SU-DHL-6 (cell line): ENCODE data around the gene CLIC2.

ENCODE experiments used
- CTCF ChIP-seq: fragments of 200-600 bp; sonication (generic); IDR thresholded peaks from one replicate; pipeline ENCODE4 v1.5.1; 2017; ENCODE audit warnings: antibody characterized with exemption, mild to moderate bottlenecking, low read length, moderate library complexity; ENCODE audit not compliant: insufficient read depth, poor library complexity, severe bottlenecking
- EZH2phosphoT487 ChIP-seq: fragments of 200-600 bp; sonication (generic), shearing (Covaris generic); conservative IDR thresholded peaks from 2 replicates; pipeline ENCODE4 v1.6.1; 2018; ENCODE audit warnings: mild to moderate bottlenecking, antibody characterized with exemption, low read length, moderate library complexity, mixed read lengths

DNA sequence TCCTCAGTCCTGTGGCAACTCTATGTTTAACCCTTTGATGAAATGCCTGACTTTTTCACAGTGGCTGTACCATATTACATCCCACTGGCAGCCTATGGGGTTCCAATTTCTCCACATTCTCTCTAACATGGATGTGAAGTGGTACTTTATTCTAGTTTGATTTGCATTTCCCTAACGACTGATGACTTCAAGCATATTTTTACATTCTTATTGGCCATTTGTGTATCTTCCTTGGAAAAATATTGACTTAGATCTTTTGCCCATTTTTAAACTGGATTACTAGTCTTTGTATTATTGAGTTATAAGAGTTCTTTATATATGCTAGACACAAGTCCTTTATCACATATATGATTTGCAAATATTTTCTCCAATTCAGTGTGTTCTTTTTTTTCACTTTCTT is 68.0 kb downstream of the CLIC2 start:
- TF ChIP-seq CTCF (no peak), EZH2phosphoT487 (no peak)
